ENCODE measurements around the gene THOC5.

DNA sequence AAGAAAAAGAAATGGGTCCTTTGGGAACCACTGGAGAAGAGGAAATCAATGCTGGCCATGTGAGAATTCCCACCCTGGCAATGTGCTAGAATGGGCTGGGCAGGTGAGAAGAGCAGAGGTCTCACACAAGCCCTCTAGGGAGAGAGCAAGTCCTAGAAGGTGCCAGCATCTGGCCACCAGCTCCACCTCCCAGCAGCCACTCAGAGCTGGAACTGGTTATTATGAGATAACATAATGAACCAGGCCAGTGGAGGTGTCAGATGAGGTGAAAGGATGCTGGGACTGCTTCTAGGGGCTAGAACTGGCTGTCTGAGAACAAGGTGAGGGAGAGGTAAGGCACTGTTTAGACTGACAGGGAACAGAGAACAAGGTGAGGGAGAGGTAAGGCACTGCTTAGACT is 44.3 kb downstream of the THOC5 start:
- TF ChIP-seq, protein P1, sequence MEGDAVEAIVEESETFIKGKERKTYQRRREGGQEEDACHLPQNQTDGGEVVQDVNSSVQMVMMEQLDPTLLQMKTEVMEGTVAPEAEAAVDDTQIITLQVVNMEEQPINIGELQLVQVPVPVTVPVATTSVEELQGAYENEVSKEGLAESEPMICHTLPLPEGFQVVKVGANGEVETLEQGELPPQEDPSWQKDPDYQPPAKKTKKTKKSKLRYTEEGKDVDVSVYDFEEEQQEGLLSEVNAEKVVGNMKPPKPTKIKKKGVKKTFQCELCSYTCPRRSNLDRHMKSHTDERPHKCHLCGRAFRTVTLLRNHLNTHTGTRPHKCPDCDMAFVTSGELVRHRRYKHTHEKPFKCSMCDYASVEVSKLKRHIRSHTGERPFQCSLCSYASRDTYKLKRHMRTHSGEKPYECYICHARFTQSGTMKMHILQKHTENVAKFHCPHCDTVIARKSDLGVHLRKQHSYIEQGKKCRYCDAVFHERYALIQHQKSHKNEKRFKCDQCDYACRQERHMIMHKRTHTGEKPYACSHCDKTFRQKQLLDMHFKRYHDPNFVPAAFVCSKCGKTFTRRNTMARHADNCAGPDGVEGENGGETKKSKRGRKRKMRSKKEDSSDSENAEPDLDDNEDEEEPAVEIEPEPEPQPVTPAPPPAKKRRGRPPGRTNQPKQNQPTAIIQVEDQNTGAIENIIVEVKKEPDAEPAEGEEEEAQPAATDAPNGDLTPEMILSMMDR (IDR thresholded peaks at IDR 0.05) = no peak
- no peak for TF ChIP-seq EP300 (IDR thresholded peaks at IDR 0.05)
- no peak for TF ChIP-seq POLR2AphosphoS5 (IDR thresholded peaks at IDR 0.05)
